HL-60 (cell line): ENCODE measurements around the gene ATP10D.

Experiments
- DNase-seq, 2 experiments: peaks; one replicate each; pipeline ENCODE4 v3.0.0-alpha.2; 2010 to 2020; ENCODE audit warnings: low read depth in 1 of 2, low spot score in 1 of 2
- H3K27ac ChIP-seq: fragments of 250-450 bp; sonication (Bioruptor Pico); replicated peaks from 2 replicates; pipeline ENCODE4 v1.5.1; 2020; ENCODE audit warnings: mild to moderate bottlenecking, moderate library complexity
- H3K27me3 ChIP-seq: fragments of 250-450 bp; sonication (Bioruptor Pico); 2 replicates; pipeline ENCODE4 v1.5.1; 2021; ENCODE audit warnings: mild to moderate bottlenecking, moderate library complexity; ENCODE audit not compliant: insufficient read depth, poor library complexity, severe bottlenecking
- H3K4me3 ChIP-seq: replicated peaks from 2 replicates; pipeline ENCODE4 v1.5.1; 2011; ENCODE audit warnings: mild to moderate bottlenecking, control low read depth, low read length; ENCODE audit not compliant: insufficient read depth
- GABPA ChIP-seq: IDR thresholded peaks from 2 replicates; pipeline ENCODE4 v1.6.1; 2012; ENCODE audit warnings: low read depth
- POLR2AphosphoS5 ChIP-seq: IDR thresholded peaks from 2 replicates; pipeline ENCODE4 v1.6.1; 2012; ENCODE audit warnings: low read depth
- SPI1 ChIP-seq: IDR thresholded peaks from 2 replicates; pipeline ENCODE4 v1.6.1; 2012; ENCODE audit warnings: low read depth, mild to moderate bottlenecking, borderline replicate concordance
- TF ChIP-seq, protein P1 (sequence below): IDR thresholded peaks from one replicate; pipeline ENCODE4 v1.5.1; 2011; ENCODE audit warnings: low read length, control low read depth, inconsistent platforms; ENCODE audit not compliant: insufficient read depth
- TF ChIP-seq, protein P2 (sequence below): IDR thresholded peaks from 2 replicates; pipeline ENCODE4 v1.6.1; 2012; ENCODE audit warnings: low read depth; ENCODE audit not compliant: insufficient replicate concordance

The ATP10D gene

DNA sequence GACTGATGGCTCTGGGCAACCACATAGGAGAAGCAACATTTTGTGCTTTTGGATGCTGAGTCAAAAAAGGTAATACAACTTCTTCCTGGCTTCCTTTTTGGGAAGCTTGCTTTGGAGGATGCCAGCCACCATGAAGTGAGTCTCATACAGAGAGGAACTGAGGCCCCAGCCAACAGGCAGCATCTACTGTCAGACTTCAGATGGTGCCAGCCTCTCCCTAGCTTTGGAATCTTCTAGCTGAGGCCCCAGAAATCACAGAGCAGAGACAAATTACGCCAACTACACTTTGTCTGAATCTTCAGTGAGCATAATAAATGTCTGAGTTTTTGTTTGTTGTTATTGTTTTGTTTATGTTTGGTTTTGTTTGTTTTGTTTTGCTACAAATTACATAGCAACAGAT is 136.1 kb downstream of the ATP10D start:
- no peak for DNase-seq
- no peak overlapping the region for H3K27ac ChIP-seq
- TF ChIP-seq, protein P1, sequence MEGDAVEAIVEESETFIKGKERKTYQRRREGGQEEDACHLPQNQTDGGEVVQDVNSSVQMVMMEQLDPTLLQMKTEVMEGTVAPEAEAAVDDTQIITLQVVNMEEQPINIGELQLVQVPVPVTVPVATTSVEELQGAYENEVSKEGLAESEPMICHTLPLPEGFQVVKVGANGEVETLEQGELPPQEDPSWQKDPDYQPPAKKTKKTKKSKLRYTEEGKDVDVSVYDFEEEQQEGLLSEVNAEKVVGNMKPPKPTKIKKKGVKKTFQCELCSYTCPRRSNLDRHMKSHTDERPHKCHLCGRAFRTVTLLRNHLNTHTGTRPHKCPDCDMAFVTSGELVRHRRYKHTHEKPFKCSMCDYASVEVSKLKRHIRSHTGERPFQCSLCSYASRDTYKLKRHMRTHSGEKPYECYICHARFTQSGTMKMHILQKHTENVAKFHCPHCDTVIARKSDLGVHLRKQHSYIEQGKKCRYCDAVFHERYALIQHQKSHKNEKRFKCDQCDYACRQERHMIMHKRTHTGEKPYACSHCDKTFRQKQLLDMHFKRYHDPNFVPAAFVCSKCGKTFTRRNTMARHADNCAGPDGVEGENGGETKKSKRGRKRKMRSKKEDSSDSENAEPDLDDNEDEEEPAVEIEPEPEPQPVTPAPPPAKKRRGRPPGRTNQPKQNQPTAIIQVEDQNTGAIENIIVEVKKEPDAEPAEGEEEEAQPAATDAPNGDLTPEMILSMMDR = no peak
- TF ChIP-seq, protein P2, sequence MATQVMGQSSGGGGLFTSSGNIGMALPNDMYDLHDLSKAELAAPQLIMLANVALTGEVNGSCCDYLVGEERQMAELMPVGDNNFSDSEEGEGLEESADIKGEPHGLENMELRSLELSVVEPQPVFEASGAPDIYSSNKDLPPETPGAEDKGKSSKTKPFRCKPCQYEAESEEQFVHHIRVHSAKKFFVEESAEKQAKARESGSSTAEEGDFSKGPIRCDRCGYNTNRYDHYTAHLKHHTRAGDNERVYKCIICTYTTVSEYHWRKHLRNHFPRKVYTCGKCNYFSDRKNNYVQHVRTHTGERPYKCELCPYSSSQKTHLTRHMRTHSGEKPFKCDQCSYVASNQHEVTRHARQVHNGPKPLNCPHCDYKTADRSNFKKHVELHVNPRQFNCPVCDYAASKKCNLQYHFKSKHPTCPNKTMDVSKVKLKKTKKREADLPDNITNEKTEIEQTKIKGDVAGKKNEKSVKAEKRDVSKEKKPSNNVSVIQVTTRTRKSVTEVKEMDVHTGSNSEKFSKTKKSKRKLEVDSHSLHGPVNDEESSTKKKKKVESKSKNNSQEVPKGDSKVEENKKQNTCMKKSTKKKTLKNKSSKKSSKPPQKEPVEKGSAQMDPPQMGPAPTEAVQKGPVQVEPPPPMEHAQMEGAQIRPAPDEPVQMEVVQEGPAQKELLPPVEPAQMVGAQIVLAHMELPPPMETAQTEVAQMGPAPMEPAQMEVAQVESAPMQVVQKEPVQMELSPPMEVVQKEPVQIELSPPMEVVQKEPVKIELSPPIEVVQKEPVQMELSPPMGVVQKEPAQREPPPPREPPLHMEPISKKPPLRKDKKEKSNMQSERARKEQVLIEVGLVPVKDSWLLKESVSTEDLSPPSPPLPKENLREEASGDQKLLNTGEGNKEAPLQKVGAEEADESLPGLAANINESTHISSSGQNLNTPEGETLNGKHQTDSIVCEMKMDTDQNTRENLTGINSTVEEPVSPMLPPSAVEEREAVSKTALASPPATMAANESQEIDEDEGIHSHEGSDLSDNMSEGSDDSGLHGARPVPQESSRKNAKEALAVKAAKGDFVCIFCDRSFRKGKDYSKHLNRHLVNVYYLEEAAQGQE = no peak
- no peak for TF ChIP-seq SPI1
- TF ChIP-seq POLR2AphosphoS5 = no peak
- no peak for TF ChIP-seq GABPA

DNA sequence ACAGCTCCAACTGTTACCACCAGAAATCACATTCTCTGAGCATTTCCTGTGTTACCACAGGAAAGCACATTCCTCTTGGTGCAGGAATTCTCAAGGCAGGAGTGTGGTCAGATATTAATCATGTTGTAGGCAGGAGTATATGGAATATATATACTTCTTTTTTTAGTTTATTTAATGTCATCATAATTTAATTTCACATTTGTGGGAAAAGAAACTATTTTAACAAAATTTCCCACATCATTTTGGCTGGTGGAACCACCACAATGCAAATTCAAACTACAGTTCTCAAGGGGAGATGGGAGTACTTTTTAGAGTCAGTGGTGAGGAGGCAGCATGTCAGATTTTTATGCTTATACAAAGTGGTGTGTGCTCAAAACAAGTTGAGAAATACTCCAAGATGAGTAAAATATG is 139.0 kb downstream of the ATP10D start:
- no peak for DNase-seq
- no peak overlapping the region for H3K27ac ChIP-seq

More for the DNA sequence above, 136.1 kb downstream of the ATP10D start:
- no peak overlapping the region for H3K4me3 ChIP-seq
- no peaks in the 10 kb centered on the region for H3K27me3 ChIP-seq

DNA sequence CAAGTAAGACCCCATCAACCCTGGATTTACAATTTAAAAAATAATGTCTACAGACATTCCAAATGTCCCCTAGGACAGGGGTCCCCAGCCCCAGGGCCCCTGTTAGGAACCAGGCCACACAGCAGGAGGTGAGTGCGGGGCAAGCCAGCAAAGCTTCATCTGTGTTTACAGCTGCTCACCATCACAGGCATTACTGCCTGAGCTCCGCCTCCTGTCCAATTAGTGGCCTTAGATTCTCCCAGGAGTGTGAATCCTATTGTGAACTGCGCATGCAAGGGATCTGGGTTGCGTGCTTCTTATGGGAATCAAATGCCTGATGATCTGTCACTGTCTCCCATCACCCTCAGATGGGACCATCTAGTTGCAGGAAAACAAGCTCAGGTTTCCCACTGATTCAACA is 146.1 kb downstream of the ATP10D start:
- Histone ChIP-seq H3K4me3 (no peak overlapping the region), H3K27me3 (no peaks in the 10 kb centered on the region), H3K27ac (no peak overlapping the region)
- DNase-seq = no peak
- TF ChIP-seq, protein P1 = no peak
- TF ChIP-seq SPI1 (no peak), POLR2AphosphoS5 (no peak), GABPA (no peak)
- TF ChIP-seq, protein P2 = no peak

More for the DNA sequence above, 139.0 kb downstream of the ATP10D start:
- TF ChIP-seq POLR2AphosphoS5 (no peak), SPI1 (no peak), GABPA (no peak)
- TF ChIP-seq, protein P2 = no peak
- TF ChIP-seq, protein P1 = no peak
- Histone ChIP-seq H3K27me3 (no peaks in the 10 kb centered on the region), H3K4me3 (no peak overlapping the region)
